GM21717 (cell line): ENCODE results near the gene SIRT7.

Experiments
- ATAC-seq: cut with Tn5 transposase; IDR thresholded peaks from one replicate; pipeline ENCODE4 v1.9.1; 2021; ENCODE audit warnings: mild to moderate bottlenecking, moderate library complexity; ENCODE audit not compliant: unreplicated experiment

Gene SIRT7

GRCh38 chr17:81867170-81867990 lies 50.6 kb downstream of the SIRT7 start:
- ATAC-seq = no peak

- no peak for ATAC-seq
Observed at GRCh38 chr17:81866440-81867169, 51.4 kb downstream of the SIRT7 start.

GRCh38 chr17:81865733-81866439 lies 52.1 kb downstream of the SIRT7 start:
- no peak for ATAC-seq

- ATAC-seq = no peak
Observed at GRCh38 chr17:81865358-81865732, 52.6 kb downstream of the SIRT7 start.

- no peak for ATAC-seq
Observed at GRCh38 chr17:81863833-81864768, 53.9 kb downstream of the SIRT7 start.

- no peak for ATAC-seq
Observed at GRCh38 chr17:81863123-81863675, 54.8 kb downstream of the SIRT7 start.
